GM12891 (cell line): ENCODE measurements around the gene PRLR.

Source experiments
- POLR2A ChIP-seq: IDR thresholded peaks from 2 replicates; pipeline ENCODE4 v1.6.1; 2011; ENCODE audit warnings: low read depth, low read length, control low read depth
- POLR2AphosphoS5 ChIP-seq: IDR thresholded peaks from 2 replicates; pipeline ENCODE4 v1.6.1; 2011; ENCODE audit warnings: low read depth, low read length, control low read depth
- SPI1 ChIP-seq: IDR thresholded peaks from 2 replicates; pipeline ENCODE4 v1.6.1; 2011; ENCODE audit warnings: low read depth, low read length, control low read depth
- TAF1 ChIP-seq: IDR thresholded peaks from 2 replicates; pipeline ENCODE4 v1.6.1; 2011; ENCODE audit warnings: low read depth, low read length, control low read depth

- TF ChIP-seq TAF1 (no peak), POLR2A (no peak), POLR2AphosphoS5 (no peak), SPI1 (no peak)
Observed at GRCh38 chr5:35063414-35063813, 166.9 kb downstream of the PRLR start.
